ENCODE results near the gene FREM3.
"Not testable (repeated sequence)": the region's sequence is repeated elsewhere in the genome, so short reads cannot be mapped to it uniquely, and the experiment has no call there.

FREM3 gene

DNA sequence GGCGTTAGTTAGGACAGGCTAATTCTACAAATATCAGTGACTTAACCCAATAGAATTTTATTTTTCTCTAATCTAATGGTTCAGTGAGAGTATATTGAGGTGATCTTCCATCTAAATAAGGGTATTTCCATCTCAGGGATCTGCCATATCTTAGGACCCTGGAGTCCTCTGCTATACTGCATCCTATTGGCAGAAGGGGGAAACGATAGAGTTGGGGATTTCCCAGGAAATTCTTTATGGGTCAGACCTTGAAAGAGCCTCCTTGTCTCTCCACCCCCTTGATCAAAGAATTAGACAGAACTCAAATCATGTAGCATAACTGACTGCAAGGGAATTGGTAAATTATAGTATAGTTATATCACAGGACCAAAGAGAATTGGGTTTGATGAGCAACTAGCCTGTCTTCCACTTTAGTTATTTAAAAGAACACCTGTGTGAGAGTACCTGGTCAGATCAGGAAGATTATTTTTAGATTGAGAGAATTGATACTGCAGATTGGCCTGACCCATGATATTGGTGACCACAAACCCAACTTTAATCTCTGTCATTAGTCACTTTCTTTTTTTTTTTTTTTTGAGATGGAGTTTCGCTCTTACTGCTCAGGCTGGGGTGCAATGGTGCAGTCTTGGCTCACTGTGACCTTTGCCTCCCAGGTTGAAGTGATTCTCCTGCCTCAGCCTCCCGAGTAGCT, 161.4 kb downstream of the FREM3 start:
- Histone ChIP-seq H3K9ac (ENCODE audit: low read depth, low read length) (no peak overlapping the region), H3K4me1 (ENCODE audit: insufficient read depth, low read length) (no peaks in the 10 kb centered on the region), H3K36me3 (ENCODE audit: insufficient read depth, low read length) (peaks cover 100% of the 10 kb centered on the region), H3K27me3 (ENCODE audit: insufficient read depth, low read length) (no peaks in the 10 kb centered on the region), H3K9me3 (ENCODE audit: insufficient read depth, low read depth, low read length) (no peaks in the 10 kb centered on the region), H3K4me3 (ENCODE audit: low read length) (no peak overlapping the region), H3K27ac (ENCODE audit: low read depth, low read length) (no peak overlapping the region)
- 96% methylated on average over 3 of the region's 4 CpGs for WGBS

DNA sequence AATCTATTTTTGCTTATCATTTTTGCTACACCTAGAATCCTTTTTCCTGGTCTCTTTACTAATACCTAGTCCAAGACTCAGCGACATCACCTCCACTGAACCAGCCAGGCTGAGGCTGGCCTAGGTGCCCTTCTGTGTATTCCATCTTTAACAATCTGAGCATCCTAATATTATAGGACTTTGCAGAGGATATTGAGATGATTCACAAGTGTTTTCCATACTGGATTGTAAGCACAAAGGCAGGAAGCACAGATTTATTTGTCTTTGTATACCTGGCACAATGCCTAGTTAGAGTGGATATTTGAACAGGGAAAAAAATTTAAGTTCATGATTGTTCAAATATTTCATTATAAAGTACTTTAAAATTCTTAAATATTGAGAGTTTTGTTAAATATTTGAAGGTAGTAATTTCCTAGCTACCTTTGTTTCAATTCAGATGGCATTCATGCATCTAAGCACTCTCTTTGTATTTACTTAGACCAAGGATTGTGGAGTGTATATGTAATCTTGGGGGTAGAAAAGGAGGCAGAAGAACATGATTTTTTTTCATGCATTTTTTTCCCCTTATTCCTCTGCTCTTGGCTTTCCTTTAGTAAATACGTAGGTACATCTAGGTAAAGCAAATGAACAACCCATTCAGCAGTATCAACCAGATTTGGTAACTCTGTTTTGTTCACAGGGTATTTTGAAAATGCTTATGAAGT, 168.5 kb downstream of the FREM3 start:
- Histone ChIP-seq H3K9ac (ENCODE audit: low read depth, low read length) (no peak overlapping the region), H3K36me3 (ENCODE audit: insufficient read depth, low read length) (peaks cover 100% of the 10 kb centered on the region), H3K4me3 (ENCODE audit: low read length) (no peak overlapping the region), H3K4me1 (ENCODE audit: insufficient read depth, low read length) (no peaks in the 10 kb centered on the region), H3K27me3 (ENCODE audit: insufficient read depth, low read length) (no peaks in the 10 kb centered on the region), H3K27ac (ENCODE audit: low read depth, low read length) (no peak overlapping the region), H3K9me3 (ENCODE audit: insufficient read depth, low read depth, low read length) (no peaks in the 10 kb centered on the region)
- 97% methylated on average over 2 of the region's 2 CpGs for WGBS

DNA sequence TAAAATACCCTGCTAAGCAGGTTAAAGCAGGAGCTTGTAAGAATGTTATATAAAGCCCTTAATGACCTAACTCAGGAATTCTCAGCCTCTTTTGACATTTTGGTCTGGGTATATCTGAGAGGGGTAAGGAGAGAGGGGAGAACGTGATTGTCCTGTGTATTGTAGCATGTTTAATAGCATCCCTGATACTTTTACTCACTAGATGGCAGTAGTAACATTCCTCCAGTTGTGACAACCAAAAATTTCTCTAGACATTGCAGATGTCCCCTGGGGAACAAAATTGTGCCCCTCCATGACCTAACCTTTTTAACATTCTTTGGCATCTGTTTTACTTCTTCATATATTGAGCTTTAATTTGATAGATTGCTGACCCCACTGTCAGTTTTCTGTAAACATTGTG, 169.1 kb downstream of the FREM3 start:
- Histone ChIP-seq H3K27me3 (ENCODE audit: insufficient read depth, low read length) (no peaks in the 10 kb centered on the region), H3K9ac (ENCODE audit: low read depth, low read length) (no peak overlapping the region), H3K36me3 (ENCODE audit: insufficient read depth, low read length) (peaks cover 100% of the 10 kb centered on the region), H3K4me3 (ENCODE audit: low read length) (no peak overlapping the region), H3K27ac (ENCODE audit: low read depth, low read length) (no peak overlapping the region), H3K4me1 (ENCODE audit: insufficient read depth, low read length) (no peaks in the 10 kb centered on the region), H3K9me3 (ENCODE audit: insufficient read depth, low read depth, low read length) (no peaks in the 10 kb centered on the region)
- WGBS = no CpG with 5 or more reads among the region's 1 CpG

DNA sequence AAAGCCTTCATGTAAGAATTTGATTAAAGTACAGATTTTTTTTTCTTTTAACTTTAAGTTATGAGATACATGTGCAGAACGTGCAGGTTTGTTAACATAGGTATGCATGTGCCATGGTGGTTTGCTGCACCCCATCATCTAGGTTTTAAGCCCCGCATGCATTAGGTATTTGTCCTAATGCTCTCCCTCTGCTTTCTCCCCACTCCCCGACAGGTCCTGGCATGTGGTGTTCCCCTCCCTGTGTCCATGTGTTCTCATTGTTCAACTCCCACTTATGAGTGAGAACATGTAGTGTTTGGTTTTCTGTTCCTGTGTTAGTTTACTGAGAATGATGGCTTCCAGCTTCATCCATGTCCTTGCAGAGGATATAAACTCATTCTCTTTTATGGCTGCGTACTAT, 172.4 kb downstream of the FREM3 start:
- H3K4me1 ChIP-seq (ENCODE audit: insufficient read depth, low read length); H3K27me3 ChIP-seq (ENCODE audit: insufficient read depth, low read length); H3K9ac ChIP-seq (ENCODE audit: low read depth, low read length); H3K9me3 ChIP-seq (ENCODE audit: insufficient read depth, low read depth, low read length); H3K4me3 ChIP-seq (ENCODE audit: low read length); H3K27ac ChIP-seq (ENCODE audit: low read depth, low read length): not testable (repeated sequence)
- peaks cover 100% of the 10 kb centered on the region for H3K36me3 ChIP-seq (ENCODE audit: insufficient read depth, low read length)
- 95% methylated on average over 4 of the region's 4 CpGs for WGBS

Measured in HUES64 (cell line).